GM12892 (cell line): ENCODE results near the gene CLMN.

ENCODE experiments used
- POLR2A ChIP-seq: IDR thresholded peaks from 2 replicates; pipeline ENCODE4 v1.6.1; 2011; ENCODE audit warnings: low read depth, low read length, control low read depth
- TAF1 ChIP-seq: IDR thresholded peaks from 2 replicates; pipeline ENCODE4 v1.6.1; 2011; ENCODE audit warnings: low read depth, mild to moderate bottlenecking, control low read depth, low read length, borderline replicate concordance

DNA sequence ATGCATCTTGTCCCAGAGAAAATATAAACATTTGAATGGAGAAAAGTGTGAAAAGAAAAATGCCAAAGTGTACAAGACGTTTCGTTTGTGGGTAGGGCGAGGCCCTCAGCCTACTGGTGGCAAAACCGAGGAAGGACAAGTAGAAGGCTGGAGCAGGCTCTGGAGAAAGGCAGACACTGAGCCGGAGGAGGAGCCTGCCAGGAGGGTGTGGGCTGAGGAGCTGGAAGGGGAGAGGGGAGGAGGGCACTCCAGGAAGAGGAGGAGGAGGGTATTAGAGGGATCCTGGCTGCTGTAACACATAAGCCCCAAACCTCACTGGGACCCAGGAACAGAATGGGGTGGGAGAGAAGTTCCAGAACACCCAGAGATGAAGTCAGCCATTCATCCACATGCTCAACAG lies 47.7 kb downstream of the CLMN start:
- TF ChIP-seq TAF1 (no peak), POLR2A (no peak)
